ENCODE measurements around the gene KCNN3.

KCNN3 gene

GRCh38 chr1:154843636-154844296, 26.3 kb downstream of the KCNN3 start:
- no peak for DNase-seq (ENCODE audit: extremely low read depth in 1 of 2, low read depth in 1 of 2)

DNA sequence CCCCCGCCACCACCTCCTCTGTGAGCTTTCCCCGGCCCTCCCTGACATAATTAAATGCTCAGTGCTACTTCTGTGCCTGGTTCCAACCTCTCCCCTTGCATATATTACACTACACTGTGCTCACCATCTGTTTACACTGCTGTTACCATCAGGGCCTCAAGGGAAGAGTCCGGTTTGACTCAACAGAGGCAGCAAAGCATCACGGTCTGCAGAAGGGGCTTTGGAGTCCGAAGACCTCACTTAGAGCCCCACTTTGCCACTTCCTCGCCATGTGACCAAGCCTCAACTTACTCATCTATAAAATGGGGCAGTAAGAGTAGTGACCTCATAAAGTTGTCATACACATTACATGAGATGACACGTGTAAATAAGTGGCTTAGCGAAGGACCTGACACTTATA, 27.4 kb downstream of the KCNN3 start:
- no peak for DNase-seq (ENCODE audit: extremely low read depth in 1 of 2, low read depth in 1 of 2)

DNA sequence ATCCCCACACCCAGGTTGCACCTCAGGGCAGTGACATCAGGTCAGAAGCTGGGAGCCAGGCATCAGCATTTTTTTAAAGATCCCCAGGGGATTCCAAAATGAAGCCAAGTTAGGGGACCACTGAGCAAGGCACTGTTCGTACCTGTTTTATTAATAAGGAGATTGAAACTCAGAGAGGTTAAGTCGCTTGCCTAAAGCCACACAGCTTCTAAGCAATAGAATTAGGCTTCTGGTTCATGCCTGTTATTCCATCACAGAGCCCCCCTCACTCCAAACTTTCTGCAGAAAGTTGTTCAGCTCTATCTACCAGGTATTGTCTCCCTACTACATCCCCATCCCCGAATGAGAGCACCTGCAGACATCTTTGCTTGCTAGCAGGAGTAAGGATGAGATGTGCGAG, 28.7 kb downstream of the KCNN3 start:
- DNase-seq (ENCODE audit: extremely low read depth in 1 of 2, low read depth in 1 of 2), result no peak

DNA sequence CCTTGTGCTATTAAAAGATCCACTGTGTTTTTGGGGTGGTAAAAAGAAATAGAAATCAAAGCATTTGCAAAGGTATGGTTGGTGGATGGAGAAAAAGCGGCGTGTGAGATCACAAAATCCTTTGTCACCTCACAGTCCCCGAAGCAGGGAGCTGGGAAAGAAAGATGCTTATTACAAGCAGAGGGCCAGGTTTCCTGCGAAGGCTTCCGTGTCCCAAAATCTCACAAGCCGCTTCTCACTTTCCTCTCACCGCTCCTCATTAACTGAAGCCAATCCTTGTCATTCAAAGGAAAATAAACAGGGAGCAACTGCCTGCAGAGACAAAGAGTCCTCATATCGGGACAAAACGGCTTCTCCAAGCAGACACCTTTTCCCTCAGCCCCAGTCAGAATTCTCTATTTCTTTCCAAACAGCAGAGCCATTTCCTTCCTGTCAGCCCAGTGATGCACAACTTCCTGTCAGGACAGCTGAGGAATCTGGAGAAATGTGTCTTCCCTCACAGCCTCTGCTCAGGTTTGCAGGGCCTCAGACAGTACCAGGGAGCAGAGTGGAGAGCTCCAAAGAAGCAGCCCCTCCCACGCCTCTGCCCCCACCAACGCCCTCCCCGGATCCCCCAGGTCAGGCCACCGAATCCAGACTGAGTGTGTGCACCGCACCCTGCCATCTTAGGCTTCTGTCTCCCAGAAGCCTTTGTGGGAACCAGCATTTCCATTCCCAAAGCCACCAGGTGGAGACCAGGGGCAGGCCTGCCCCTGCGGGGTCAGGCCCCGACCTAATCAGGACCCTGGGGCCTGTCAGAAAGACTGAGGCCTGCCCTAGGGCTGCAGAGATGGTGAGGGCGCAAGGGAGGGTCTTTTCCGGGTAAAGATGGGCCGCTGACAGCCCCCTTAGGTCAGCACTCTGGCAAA, 29.6 kb downstream of the KCNN3 start:
- no peak for DNase-seq (ENCODE audit: extremely low read depth in 1 of 2, low read depth in 1 of 2)

- DNase-seq (ENCODE audit: extremely low read depth in 1 of 2, low read depth in 1 of 2), result no peak
Observed at GRCh38 chr1:154839691-154840090, 30.4 kb downstream of the KCNN3 start.

DNA sequence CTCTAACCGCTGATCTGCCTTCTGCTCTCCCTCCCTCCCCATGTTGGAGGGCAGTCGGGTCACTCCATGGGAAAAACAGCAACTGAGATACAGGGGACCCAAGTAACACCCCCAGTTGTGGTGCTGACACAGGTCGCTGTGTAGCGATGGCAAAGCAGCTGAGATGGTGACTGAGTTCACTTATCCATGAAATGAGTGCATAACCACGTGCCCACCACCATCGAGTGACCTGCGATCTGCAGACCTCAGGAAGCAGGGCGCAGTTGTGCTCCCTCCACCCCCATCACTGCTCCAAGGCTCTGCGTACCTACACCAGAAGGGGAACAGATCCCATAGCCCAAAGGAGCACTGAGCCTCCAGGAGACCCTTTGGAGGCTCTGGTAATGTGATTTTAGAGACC, 31.1 kb downstream of the KCNN3 start:
- no peak for DNase-seq (ENCODE audit: extremely low read depth in 1 of 2, low read depth in 1 of 2)

DNA sequence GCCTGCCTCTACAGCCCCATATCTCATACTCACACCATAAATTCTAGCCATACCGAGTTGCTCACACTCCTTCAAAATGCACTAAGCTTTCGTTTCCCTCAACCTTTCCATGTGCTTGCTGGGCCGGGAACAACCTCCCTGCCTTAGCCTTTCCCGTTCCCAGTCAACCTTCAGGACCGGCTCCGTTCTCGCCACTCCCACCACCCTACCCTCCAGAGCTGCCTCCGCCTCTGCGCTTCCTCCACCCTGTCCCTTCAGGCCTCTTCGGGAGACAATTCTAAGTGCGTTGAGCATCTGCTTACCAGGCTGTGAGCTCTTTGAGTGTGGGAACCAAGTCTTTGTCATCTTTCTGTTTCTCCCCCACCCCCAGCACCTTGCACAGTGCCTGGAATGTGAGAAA, 31.6 kb downstream of the KCNN3 start:
- no peak for DNase-seq (ENCODE audit: extremely low read depth in 1 of 2, low read depth in 1 of 2)

- DNase-seq (ENCODE audit: extremely low read depth in 1 of 2, low read depth in 1 of 2), result no peak
Observed at GRCh38 chr1:154837672-154838171, 32.4 kb downstream of the KCNN3 start.

DNA sequence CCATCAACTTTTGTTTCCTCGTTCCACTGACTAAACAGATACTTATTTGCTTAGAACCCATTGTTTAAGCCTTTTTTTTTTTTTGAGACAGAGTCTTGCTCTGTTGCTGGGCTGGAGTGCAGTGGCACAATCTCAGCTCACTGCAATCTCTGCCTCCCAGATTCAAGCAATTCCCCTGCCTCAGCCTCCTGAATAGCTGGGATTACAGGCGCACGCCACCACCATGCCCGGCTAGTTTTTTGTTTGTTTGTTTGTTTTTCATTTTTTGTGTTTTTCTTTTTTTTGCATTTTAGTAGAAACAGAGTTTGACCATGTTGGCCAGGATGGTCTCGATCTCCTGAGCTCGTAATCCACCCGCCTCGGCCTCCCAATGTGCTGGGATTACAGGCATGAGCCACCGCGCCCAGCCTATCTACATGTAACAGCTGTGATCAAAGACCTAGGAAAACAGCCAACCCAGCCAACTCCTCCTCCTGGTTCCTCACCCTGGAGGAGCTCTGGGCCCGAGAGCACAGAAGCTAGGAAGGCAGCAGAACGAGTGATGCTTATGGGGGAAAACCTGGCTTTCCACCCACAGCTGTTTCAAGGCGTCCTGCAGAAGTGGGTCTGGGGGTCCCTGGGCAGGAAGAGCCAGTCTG, 32.9 kb downstream of the KCNN3 start:
- DNase-seq (ENCODE audit: extremely low read depth in 1 of 2, low read depth in 1 of 2), result no peak

DNA sequence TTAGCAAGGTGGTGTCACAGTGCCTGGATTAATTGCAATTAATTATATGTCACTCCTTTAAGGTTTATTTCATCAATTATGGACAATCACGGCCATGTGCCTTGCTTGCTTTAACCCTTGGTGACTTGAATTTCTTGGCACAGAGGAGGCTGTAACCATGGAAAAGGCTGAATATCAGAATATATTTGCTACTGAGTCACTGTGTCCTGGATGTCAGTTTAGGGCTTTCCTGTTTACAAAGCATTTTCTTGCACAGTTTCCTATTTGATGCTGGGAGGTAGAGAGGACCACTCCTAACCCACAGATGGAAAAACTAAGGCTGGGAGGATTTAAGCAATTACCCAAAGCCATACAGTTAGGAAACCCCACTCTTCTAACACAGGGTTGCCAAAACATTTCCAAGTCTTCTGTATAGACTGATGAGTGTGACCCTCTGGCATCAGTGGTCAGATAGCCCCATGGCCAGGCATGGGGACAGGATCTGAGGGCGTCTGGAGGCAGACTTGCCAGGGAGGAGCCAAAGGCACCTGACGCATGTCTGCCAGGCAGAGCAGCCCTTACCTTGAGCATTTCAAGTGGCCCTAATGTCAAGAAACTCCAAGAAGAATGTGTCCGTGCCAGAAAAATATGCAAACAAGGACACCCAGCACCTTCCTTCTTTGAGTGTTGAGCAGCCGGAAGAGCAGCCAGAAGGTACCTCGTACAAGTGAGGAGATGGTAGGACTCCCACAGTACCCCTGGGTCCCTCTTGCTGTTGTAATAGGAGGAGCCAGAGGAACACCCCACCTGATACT, 34.4 kb downstream of the KCNN3 start:
- no peak for DNase-seq (ENCODE audit: extremely low read depth in 1 of 2, low read depth in 1 of 2)

DNA sequence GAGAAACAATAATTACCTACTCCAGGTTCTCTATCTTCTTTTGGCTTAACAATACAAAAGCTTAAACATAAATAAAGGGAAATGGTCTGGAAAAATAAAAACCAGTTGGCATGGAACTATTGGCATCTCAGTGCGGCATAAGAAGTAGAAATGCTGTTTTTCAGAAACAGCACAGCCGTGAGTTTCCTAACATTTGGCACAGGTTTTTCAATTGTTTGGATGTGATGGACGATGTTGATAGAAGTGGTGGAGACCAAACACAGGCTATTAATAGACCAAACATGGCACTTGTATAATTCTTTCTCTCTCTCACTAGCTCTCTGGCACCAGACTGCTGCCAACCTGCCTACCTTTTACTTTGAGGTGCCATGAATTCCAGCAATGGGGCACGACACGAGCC, 36.2 kb downstream of the KCNN3 start:
- no peak for DNase-seq (ENCODE audit: extremely low read depth in 1 of 2, low read depth in 1 of 2)

- no peak for DNase-seq (ENCODE audit: extremely low read depth in 1 of 2, low read depth in 1 of 2)
Observed at GRCh38 chr1:154833209-154833608, 36.9 kb downstream of the KCNN3 start.

DNA sequence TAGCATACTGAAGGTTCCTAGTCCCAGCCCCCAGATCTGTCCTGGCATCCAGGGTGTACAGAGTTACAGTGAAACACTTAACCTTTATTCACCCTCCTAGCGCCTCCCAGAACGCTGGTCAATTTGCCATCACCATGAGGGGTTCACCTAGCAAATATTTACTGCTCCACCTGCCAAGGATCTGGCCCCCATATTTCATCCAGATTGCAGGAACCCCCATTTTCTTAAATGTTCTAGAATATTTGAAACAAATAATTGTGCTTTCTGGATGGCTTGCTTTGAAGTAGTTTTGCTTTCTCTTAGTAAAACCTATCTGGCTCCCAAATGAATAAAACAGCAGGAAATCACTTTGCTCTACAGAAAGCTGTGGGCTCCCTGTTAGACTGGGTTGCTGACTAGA, 37.7 kb downstream of the KCNN3 start:
- no peak for DNase-seq (ENCODE audit: extremely low read depth in 1 of 2, low read depth in 1 of 2)

- no peak for DNase-seq (ENCODE audit: extremely low read depth in 1 of 2, low read depth in 1 of 2)
Observed at GRCh38 chr1:154831462-154831861, 38.6 kb downstream of the KCNN3 start.

GRCh38 chr1:154829062-154829461, 41.0 kb downstream of the KCNN3 start:
- DNase-seq (ENCODE audit: extremely low read depth in 1 of 2, low read depth in 1 of 2), result no peak

GRCh38 chr1:154824179-154825000, 45.7 kb downstream of the KCNN3 start:
- DNase-seq (ENCODE audit: extremely low read depth in 1 of 2, low read depth in 1 of 2), result no peak

- DNase-seq (ENCODE audit: extremely low read depth in 1 of 2, low read depth in 1 of 2), result no peak
Observed at GRCh38 chr1:154822717-154823116, 47.4 kb downstream of the KCNN3 start.

DNA sequence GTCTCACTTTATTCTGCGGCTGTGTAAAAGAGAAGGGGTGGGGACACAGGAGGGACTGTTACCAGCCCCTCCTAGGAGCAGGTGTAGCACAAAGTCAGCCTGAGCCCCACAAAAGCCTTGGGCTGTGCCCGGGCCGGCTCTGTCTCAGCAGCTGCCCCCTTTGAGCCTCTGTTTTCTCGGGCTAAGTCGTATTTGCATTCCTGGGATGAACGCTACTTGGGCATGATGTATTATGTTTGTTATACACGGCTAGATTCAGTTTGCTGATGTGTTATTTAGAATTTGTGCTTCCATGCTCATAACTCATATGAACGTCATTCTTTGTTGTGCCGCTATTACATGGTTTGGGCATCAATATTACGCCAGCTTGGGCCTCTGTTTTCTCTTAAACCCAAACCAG, 47.8 kb downstream of the KCNN3 start:
- no peak for DNase-seq (ENCODE audit: extremely low read depth in 1 of 2, low read depth in 1 of 2)

DNA sequence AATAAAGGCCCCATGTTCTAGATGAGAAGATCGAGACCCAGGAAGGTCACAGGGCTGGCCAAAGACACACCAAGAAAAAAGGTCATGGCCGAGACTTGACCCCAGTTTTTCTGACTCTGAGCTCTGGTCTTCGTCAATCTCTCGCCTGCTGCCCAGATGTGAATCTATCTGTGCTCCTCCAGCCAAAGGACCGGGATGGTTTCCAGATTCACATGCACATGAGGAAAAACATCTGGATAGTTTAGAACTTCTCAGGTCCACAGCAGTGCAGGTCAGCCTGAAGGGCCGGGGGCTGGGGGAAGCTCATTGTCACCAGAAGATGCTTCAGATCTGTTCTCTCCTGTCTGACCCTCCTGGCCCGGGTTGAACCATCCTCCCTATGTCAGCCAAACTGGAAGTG, 49.0 kb downstream of the KCNN3 start:
- DNase-seq (ENCODE audit: extremely low read depth in 1 of 2, low read depth in 1 of 2), result no peak

DNA sequence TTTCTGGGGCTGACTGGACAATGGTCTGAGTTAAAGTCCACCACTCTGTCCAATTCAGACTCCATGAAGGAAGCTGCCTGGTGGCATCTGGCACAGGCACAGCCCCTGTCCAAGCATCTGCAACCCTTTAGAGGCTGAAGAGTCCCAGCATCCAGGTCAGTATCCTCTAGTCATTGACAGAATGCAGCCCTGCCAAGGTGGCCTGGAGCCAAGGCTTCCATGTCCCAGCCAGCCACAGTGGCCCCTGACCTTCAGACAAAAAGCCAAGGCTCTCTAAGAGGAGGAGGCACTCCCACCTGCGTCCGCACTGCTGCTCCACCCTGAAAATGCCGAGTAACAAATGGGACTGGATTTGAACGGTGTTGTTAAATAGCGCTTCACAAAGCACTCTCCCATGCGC, 49.4 kb downstream of the KCNN3 start:
- DNase-seq (ENCODE audit: extremely low read depth in 1 of 2, low read depth in 1 of 2), result no peak

Measured in activated CD8-positive, alpha-beta memory T cell treated with anti-CD3 and anti-CD28 coated beads for 1 hour (primary cell).